ENCODE data around the gene IFITM1. TPM values are rescaled to one million over a fixed set of nuclear protein-coding genes. Genes with fewer than 3 reads are reported as not detected.

IFITM1 gene
- total RNA-seq, 1 experiment from 2014 or later, result 544 TPM

DNA sequence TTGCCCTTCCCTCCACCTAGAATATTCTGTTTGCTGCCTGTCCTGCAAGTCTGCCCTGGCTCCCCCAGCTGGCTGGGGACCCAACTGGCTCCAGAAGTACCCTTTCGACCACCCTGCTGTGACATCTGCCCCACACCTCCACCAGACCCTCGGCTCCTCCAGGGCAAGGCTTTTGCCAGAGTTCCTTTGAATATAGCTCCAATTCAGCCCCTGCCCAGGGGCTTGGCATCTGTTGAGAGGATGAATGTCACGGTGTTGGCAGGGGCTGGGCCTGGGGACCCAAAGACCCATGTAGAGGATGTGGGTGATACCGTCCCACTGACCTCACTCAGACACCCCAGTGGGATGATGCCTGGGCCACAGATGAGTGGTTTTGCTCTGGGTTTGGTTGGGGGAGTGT is 31.7 kb upstream of the IFITM1 start (continued):
- TF ChIP-seq, protein P1, sequence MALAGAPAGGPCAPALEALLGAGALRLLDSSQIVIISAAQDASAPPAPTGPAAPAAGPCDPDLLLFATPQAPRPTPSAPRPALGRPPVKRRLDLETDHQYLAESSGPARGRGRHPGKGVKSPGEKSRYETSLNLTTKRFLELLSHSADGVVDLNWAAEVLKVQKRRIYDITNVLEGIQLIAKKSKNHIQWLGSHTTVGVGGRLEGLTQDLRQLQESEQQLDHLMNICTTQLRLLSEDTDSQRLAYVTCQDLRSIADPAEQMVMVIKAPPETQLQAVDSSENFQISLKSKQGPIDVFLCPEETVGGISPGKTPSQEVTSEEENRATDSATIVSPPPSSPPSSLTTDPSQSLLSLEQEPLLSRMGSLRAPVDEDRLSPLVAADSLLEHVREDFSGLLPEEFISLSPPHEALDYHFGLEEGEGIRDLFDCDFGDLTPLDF (CRISPR knock-in tag; IDR thresholded peaks at IDR 0.05), result no peak

DNA sequence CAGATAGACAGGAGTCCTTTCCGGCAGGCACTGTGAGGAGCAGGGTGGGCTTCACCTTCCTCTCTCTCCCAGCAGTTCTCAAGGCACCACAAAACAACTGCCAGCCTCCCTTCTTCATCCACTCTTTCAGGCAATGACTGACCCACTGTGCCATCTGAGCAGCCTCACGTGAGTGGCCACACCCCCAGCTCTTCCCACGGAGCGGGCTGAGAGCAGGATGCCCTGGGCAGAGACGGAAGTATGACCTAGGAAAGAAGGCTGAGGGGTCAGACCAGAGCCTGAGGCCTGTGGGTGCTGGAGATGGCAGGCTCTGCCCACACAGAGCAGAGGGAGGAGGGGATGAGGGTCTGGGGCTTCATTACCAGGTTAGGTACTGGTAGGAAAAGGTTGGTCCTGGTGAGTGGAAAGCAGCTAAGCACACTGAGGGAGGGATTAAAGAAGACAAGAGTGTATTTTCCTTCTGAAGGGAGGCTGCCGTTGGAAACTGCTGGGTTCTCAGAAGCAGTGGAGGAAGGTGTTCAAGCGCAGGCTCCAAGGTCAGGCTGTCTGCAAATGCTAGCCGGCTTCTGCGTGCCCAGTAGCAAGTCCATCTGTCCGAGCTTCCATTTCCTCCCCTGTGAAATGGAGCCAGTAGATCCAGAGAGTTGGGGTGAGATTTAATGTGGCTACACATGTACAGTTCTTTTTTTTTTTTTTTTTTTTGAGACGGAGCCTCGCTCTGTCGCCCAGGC is 31.0 kb upstream of the IFITM1 start:
- no peak for TF ChIP-seq SP1 (CRISPR knock-in tag; conservative IDR thresholded peaks at IDR 0.05)
- TF ChIP-seq ZNF219 (CRISPR knock-in tag; IDR thresholded peaks at IDR 0.05; ENCODE audit: borderline replicate concordance), result no peak
- TF ChIP-seq, protein P2, sequence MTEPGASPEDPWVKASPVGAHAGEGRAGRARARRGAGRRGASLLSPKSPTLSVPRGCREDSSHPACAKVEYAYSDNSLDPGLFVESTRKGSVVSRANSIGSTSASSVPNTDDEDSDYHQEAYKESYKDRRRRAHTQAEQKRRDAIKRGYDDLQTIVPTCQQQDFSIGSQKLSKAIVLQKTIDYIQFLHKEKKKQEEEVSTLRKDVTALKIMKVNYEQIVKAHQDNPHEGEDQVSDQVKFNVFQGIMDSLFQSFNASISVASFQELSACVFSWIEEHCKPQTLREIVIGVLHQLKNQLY (CRISPR knock-in tag; IDR thresholded peaks at IDR 0.05), result no peak
- TF ChIP-seq CREB1 (CRISPR knock-in tag; IDR thresholded peaks at IDR 0.05), result no peak
- TF ChIP-seq ZNF317 (CRISPR knock-in tag; IDR thresholded peaks at IDR 0.05; ENCODE audit: borderline replicate concordance, low read depth), result no peak
- TF ChIP-seq, protein P3, sequence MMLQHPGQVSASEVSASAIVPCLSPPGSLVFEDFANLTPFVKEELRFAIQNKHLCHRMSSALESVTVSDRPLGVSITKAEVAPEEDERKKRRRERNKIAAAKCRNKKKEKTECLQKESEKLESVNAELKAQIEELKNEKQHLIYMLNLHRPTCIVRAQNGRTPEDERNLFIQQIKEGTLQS (CRISPR knock-in tag; conservative IDR thresholded peaks at IDR 0.05), result no peak
- Mint-ChIP-seq H3K4me3 (no peak overlapping the region), H3K36me3 (no peaks in the 10 kb centered on the region), H3K4me1 (peaks cover 38% of the 10 kb centered on the region), H3K27me3 (ENCODE audit: low read depth) (peaks cover 57% of the 10 kb centered on the region), H3K27ac (peak overlapping the region; percentile 11; the same call in 1 of the 2 replicates), H3K9me3 (no peaks in the 10 kb centered on the region)
- DNase-seq (ENCODE audit: low spot score) (no peak), ATAC-seq (no peak)
- ChIA-PET POLR2A (interaction anchor here (1.2 kb wide), 2 partner anchors 11 to 16 kb away, joined by 3 to 4 read pairs; no protein-coding TSS in a partner anchor), CTCF (interaction anchor here (0.5 to 5.8 kb wide), 5 partner anchors 14 to 708 kb away, joined by 3 to 53 read pairs (median 4); partner anchors contain the start of gene IFITM2)

DNA sequence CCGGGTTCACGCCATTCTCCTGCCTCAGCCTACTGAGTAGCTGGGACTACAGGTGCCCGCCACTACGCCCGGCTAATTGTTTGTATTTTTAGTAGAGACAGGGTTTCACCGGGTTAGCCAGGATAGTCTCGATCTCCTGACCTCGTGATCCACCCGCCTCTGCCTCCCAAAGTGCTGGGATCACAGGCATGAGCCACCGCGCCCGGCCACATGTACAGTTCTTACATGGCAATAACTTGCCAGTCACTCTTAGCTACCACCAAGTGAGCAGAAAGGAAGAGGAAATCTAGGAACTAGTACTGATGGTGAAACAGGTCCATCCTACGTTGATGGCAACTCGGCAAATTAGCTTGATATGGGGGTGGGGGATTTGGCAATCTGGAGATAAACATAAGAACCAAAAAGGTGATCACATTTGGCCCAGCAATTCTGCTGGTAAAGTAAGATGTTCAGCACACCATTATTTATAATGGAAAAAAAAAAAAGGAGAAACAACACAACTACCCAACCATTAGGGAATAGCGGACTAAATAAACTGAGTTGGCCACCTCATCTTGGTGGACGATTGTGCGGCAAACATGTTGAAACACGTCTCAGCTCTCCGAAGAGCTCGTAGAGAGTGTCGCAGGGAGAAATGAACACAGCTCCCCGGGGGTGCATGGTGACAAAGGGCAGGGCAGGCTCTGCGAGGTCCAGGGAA is 30.3 kb upstream of the IFITM1 start:
- ChIA-PET CTCF (interaction anchor here (0.5 to 5.8 kb wide), 4 partner anchors 22 to 708 kb away, joined by 3 to 53 read pairs (median 6); no protein-coding TSS in a partner anchor), POLR2A (interaction anchor here (1.0 to 1.2 kb wide), 3 partner anchors 12 to 17 kb away, joined by 3 to 4 read pairs (median 3); no protein-coding TSS in a partner anchor)
- no peak for TF ChIP-seq TEAD4 (CRISPR knock-in tag; IDR thresholded peaks at IDR 0.05)
- TF ChIP-seq RELA (CRISPR knock-in tag; IDR thresholded peaks at IDR 0.05; ENCODE audit: borderline replicate concordance), result no peak
- TF ChIP-seq, protein P4, sequence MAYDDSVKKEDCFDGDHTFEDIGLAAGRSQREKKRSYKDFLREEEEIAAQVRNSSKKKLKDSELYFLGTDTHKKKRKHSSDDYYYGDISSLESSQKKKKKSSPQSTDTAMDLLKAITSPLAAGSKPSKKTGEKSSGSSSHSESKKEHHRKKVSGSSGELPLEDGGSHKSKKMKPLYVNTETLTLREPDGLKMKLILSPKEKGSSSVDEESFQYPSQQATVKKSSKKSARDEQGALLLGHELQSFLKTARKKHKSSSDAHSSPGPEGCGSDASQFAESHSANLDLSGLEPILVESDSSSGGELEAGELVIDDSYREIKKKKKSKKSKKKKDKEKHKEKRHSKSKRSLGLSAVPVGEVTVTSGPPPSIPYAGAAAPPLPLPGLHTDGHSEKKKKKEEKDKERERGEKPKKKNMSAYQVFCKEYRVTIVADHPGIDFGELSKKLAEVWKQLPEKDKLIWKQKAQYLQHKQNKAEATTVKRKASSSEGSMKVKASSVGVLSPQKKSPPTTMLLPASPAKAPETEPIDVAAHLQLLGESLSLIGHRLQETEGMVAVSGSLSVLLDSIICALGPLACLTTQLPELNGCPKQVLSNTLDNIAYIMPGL (CRISPR knock-in tag; IDR thresholded peaks at IDR 0.05), result no peak
- TF ChIP-seq TEAD1 (CRISPR knock-in tag; IDR thresholded peaks at IDR 0.05), result no peak
- TF ChIP-seq ELF4 (CRISPR knock-in tag; IDR thresholded peaks at IDR 0.05; ENCODE audit: low read depth), result no peak
- TF ChIP-seq, protein P2 (CRISPR knock-in tag; IDR thresholded peaks at IDR 0.05), result no peak
- TF ChIP-seq MXD4 (CRISPR knock-in tag; IDR thresholded peaks at IDR 0.05; ENCODE audit: borderline replicate concordance), result no peak
- TF ChIP-seq, protein P5, sequence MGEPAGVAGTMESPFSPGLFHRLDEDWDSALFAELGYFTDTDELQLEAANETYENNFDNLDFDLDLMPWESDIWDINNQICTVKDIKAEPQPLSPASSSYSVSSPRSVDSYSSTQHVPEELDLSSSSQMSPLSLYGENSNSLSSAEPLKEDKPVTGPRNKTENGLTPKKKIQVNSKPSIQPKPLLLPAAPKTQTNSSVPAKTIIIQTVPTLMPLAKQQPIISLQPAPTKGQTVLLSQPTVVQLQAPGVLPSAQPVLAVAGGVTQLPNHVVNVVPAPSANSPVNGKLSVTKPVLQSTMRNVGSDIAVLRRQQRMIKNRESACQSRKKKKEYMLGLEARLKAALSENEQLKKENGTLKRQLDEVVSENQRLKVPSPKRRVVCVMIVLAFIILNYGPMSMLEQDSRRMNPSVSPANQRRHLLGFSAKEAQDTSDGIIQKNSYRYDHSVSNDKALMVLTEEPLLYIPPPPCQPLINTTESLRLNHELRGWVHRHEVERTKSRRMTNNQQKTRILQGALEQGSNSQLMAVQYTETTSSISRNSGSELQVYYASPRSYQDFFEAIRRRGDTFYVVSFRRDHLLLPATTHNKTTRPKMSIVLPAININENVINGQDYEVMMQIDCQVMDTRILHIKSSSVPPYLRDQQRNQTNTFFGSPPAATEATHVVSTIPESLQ (CRISPR knock-in tag; IDR thresholded peaks at IDR 0.05), result no peak
- no peak for TF ChIP-seq ZNF317 (CRISPR knock-in tag; IDR thresholded peaks at IDR 0.05; ENCODE audit: borderline replicate concordance, low read depth)
- Mint-ChIP-seq H3K27me3 (ENCODE audit: low read depth) (peaks cover 56% of the 10 kb centered on the region), H3K9me3 (no peaks in the 10 kb centered on the region), H3K4me3 (no peak overlapping the region), H3K36me3 (no peaks in the 10 kb centered on the region), H3K27ac (peak overlapping the region; percentile 50; the same call in 1 of the 2 replicates), H3K4me1 (peaks cover 40% of the 10 kb centered on the region)
- ATAC-seq, result no peak
- no peak for DNase-seq (ENCODE audit: low spot score)
